IMR-90 (cell line): ENCODE measurements around the gene CRYBB1. TPM values are rescaled to one million over a fixed set of nuclear protein-coding genes. Genes with fewer than 3 reads are reported as not detected.

Source experiments
- ATAC-seq: fragments of 200-7000 bp; cut with Tn5 transposase; 2 replicates; pipeline ENCODE4 v1.9.1; 2020; ENCODE audit warnings: low read depth, mild to moderate bottlenecking, moderate library complexity
- BruUV-seq: library from RNA; stranded (reverse); fragments of 400-500 nt; replicated peaks from 2 replicates; lab custom pipeline; 2021; lab: Mats Ljungman, UMichigan
- CTCF ChIA-PET: fragments of 300-600 bp; formaldehyde crosslinking; extraction: SDS; loops from one replicate; lab custom pipeline; 2021; ENCODE audit warnings: antibody characterized with exemption; lab: Yijun Ruan, JAX
- POLR2A ChIA-PET: fragments of 300-600 bp; sonication (Branson Sonifier 250); formaldehyde crosslinking; loops from one replicate; lab custom pipeline; 2022; ENCODE audit warnings: antibody characterized with exemption; ENCODE audit not compliant: unreplicated experiment; lab: Charles Lee
- DNase-seq: peaks from one replicate; pipeline ENCODE4 v3.0.0; 2013
- H2AFZ ChIP-seq: replicated peaks from 2 replicates; pipeline ENCODE3; 2013; ENCODE audit warnings: low read length, mild to moderate bottlenecking; ENCODE audit not compliant: poor library complexity
- H2AK5ac ChIP-seq: 2 replicates; pipeline ENCODE4 v1.6.1; 2013; ENCODE audit warnings: low read depth, low read length, inconsistent platforms
- H2AK9ac ChIP-seq: replicated peaks from 2 replicates; pipeline ENCODE3; 2013; ENCODE audit warnings: mild to moderate bottlenecking, low read depth, low read length, moderate library complexity; ENCODE audit not compliant: poor library complexity
- H2BK120ac ChIP-seq: 2 replicates; pipeline ENCODE4 v1.6.1; 2013; ENCODE audit warnings: low read depth, low read length, inconsistent platforms
- H2BK15ac ChIP-seq: 3 replicates; pipeline ENCODE4 v1.6.1; 2013; ENCODE audit warnings: low read depth, low read length, inconsistent platforms
- H2BK20ac ChIP-seq: 2 replicates; pipeline ENCODE4 v1.6.1; 2013; ENCODE audit warnings: low read depth, mild to moderate bottlenecking, inconsistent platforms, low read length, moderate library complexity
- H2BK5ac ChIP-seq: 2 replicates; pipeline ENCODE4 v1.6.1; 2013; ENCODE audit warnings: mild to moderate bottlenecking, low read depth, low read length, inconsistent platforms; ENCODE audit not compliant: poor library complexity, severe bottlenecking
- H3K14ac ChIP-seq: replicated peaks from 2 replicates; pipeline ENCODE4 v1.6.1; 2013; ENCODE audit warnings: low read depth, low read length, inconsistent platforms
- H3K18ac ChIP-seq: 2 replicates; pipeline ENCODE4 v1.6.1; 2013; ENCODE audit warnings: low read depth, low read length, control low read depth
- H3K23ac ChIP-seq: 2 replicates; pipeline ENCODE4 v1.6.1; 2013; ENCODE audit warnings: low read depth, low read length, inconsistent platforms
- H3K27ac ChIP-seq: 2 replicates; pipeline ENCODE4 v1.5.1; 2013; ENCODE audit warnings: mild to moderate bottlenecking, control low read depth, low read length; ENCODE audit not compliant: insufficient read depth
- H3K27me3 ChIP-seq: 2 replicates; pipeline ENCODE4 v1.6.1; 2013; ENCODE audit warnings: low read length; ENCODE audit not compliant: control insufficient read depth, insufficient read depth
- H3K36me3 ChIP-seq: 2 replicates; pipeline ENCODE4 v1.6.1; 2013; ENCODE audit warnings: low read length, mixed read lengths; ENCODE audit not compliant: control insufficient read depth, insufficient read depth
- H3K4ac ChIP-seq: 2 replicates; pipeline ENCODE4 v1.6.1; 2013; ENCODE audit warnings: low read depth, low read length, inconsistent platforms
- H3K4me1 ChIP-seq: 2 replicates; pipeline ENCODE4 v1.6.1; 2013; ENCODE audit warnings: low read length, mixed read lengths; ENCODE audit not compliant: control insufficient read depth, insufficient read depth
- H3K4me2 ChIP-seq: 2 replicates; pipeline ENCODE4 v1.6.1; 2013; ENCODE audit warnings: low read depth, mild to moderate bottlenecking, control low read depth, low read length, moderate library complexity
- H3K4me3 ChIP-seq: 2 replicates; pipeline ENCODE4 v1.5.1; 2013; ENCODE audit warnings: low read depth, mild to moderate bottlenecking, control low read depth, low read length, moderate library complexity; ENCODE audit not compliant: insufficient read depth
- H3K56ac ChIP-seq: 2 replicates; pipeline ENCODE4 v1.6.1; 2013; ENCODE audit warnings: low read length, inconsistent platforms; ENCODE audit not compliant: insufficient read depth; ENCODE audit errors: extremely low read depth
- H3K79me1 ChIP-seq, 2 experiments: 2 replicates each; pipeline ENCODE4 v1.6.1; 2013; ENCODE audit warnings: low read length in 2 of 2, inconsistent platforms in 1 of 2, low read depth in 1 of 2
- H3K9ac ChIP-seq: 2 replicates; pipeline ENCODE4 v1.6.1; 2013; ENCODE audit warnings: low read depth, low read length, control low read depth
- H3K9me1 ChIP-seq: 2 replicates; pipeline ENCODE4 v1.6.1; 2013; ENCODE audit warnings: low read length, inconsistent platforms; ENCODE audit not compliant: insufficient read depth
- H3K9me3 ChIP-seq: 2 replicates; pipeline ENCODE4 v1.6.1; 2013; ENCODE audit warnings: low read length; ENCODE audit not compliant: control insufficient read depth, insufficient read depth
- H4K20me1 ChIP-seq: 2 replicates; pipeline ENCODE4 v1.6.1; 2013; ENCODE audit warnings: low read length, inconsistent platforms; ENCODE audit not compliant: insufficient read depth
- H4K5ac ChIP-seq: 2 replicates; pipeline ENCODE4 v1.6.1; 2013; ENCODE audit warnings: mild to moderate bottlenecking, low read depth, low read length, control low read depth
- H4K8ac ChIP-seq, 2 experiments: 2 replicates each; pipeline ENCODE4 v1.6.1; 2013; ENCODE audit warnings: low read depth in 2 of 2, low read length in 2 of 2, control low read depth in 1 of 2, inconsistent platforms in 1 of 2
- H4K91ac ChIP-seq: 2 replicates; pipeline ENCODE4 v1.6.1; 2013; ENCODE audit warnings: low read depth, low read length, inconsistent platforms; ENCODE audit not compliant: insufficient read depth
- BHLHE40 ChIP-seq: fragments of 150-350 bp; IDR thresholded peaks from 2 replicates; pipeline ENCODE4 v1.6.1; 2016; ENCODE audit warnings: mild to moderate bottlenecking, low read depth, low read length
- CEBPB ChIP-seq: IDR thresholded peaks from 2 replicates; pipeline ENCODE4 v1.6.1; 2012; ENCODE audit warnings: low read depth, low read length, improper control_type of control experiment
- CHD1 ChIP-seq: IDR thresholded peaks from 2 replicates; pipeline ENCODE4 v1.6.1; 2012; ENCODE audit warnings: low read depth, low read length, improper control_type of control experiment
- CTCF ChIP-seq: conservative IDR thresholded peaks from 2 replicates; pipeline ENCODE4 v1.5.1; 2012; ENCODE audit warnings: mild to moderate bottlenecking, low read depth, low read length, improper control_type of control experiment
- ELK1 ChIP-seq: fragments of 150-350 bp; IDR thresholded peaks from 2 replicates; pipeline ENCODE4 v1.6.1; 2016; ENCODE audit warnings: low read depth, mild to moderate bottlenecking, low read length, moderate library complexity, borderline replicate concordance
- FOS ChIP-seq: fragments of 150-350 bp; IDR thresholded peaks from 2 replicates; pipeline ENCODE4 v1.6.1; 2016; ENCODE audit warnings: low read depth, low read length
- MAFK ChIP-seq: IDR thresholded peaks from 2 replicates; pipeline ENCODE4 v1.6.1; 2012; ENCODE audit warnings: low read depth, low read length, improper control_type of control experiment
- MAZ ChIP-seq: IDR thresholded peaks from 2 replicates; pipeline ENCODE4 v1.6.1; 2012; ENCODE audit warnings: low read depth, mild to moderate bottlenecking, low read length, improper control_type of control experiment, moderate library complexity, borderline replicate concordance
- MXI1 ChIP-seq: IDR thresholded peaks from 2 replicates; pipeline ENCODE4 v1.6.1; 2012; ENCODE audit warnings: low read depth, mild to moderate bottlenecking, low read length, moderate library complexity, borderline replicate concordance
- NFE2L2 ChIP-seq: fragments of 150-350 bp; IDR thresholded peaks from 2 replicates; pipeline ENCODE4 v1.6.1; 2016; ENCODE audit warnings: low read depth, mild to moderate bottlenecking, low read length
- POLR2A ChIP-seq: IDR thresholded peaks from 2 replicates; pipeline ENCODE4 v1.6.1; 2012; ENCODE audit warnings: mild to moderate bottlenecking, low read depth, low read length
- RAD21 ChIP-seq: IDR thresholded peaks from 2 replicates; pipeline ENCODE4 v1.6.1; 2012; ENCODE audit warnings: low read length, improper control_type of control experiment
- RCOR1 ChIP-seq: IDR thresholded peaks from 2 replicates; pipeline ENCODE4 v1.6.1; 2012; ENCODE audit warnings: mild to moderate bottlenecking, low read length, improper control_type of control experiment; ENCODE audit not compliant: insufficient replicate concordance
- RFX5 ChIP-seq: IDR thresholded peaks from 2 replicates; pipeline ENCODE4 v1.8.0; 2012; ENCODE audit warnings: low read depth, mild to moderate bottlenecking, low read length, moderate library complexity
- SMC3 ChIP-seq: fragments of 150-350 bp; IDR thresholded peaks from 2 replicates; pipeline ENCODE4 v1.6.1; 2016; ENCODE audit warnings: low read depth, mild to moderate bottlenecking, antibody characterized with exemption, low read length, moderate library complexity
- USF2 ChIP-seq: fragments of 150-350 bp; IDR thresholded peaks from 2 replicates; pipeline ENCODE4 v1.6.1; 2017; ENCODE audit warnings: mild to moderate bottlenecking, antibody characterized with exemption, low read length, low read depth
- WGBS, 2 experiments: methylation state at CpG; one replicate each; pipeline versions ENCODE4 v1.1.5 to v1.1.7; 2013; ENCODE audit warnings: missing lambda C conversion rate in 2 of 2; ENCODE audit not compliant: insufficient read length in 1 of 2; ENCODE audit errors: extremely low coverage in 2 of 2; 5-methylcytosine and 5-hydroxymethylcytosine counted together
- dilution Hi-C: fragments of 300-500 bp; cut with HindIII; formaldehyde crosslinking; loops from one replicate; pipeline ENCODE4 v1.14.3; 2018; ENCODE audit warnings: low sequenced_read_pairs; ENCODE audit not compliant: unreplicated experiment
- in situ Hi-C: fragments of 300-500 bp; cut with MboI; formaldehyde crosslinking; loops from 3 replicates; pipeline ENCODE4 v1.14.3; 2019; ENCODE audit warnings: low sequenced_read_pairs, inconsistent platforms, mixed read lengths
- intact Hi-C: fragments of 100-400 bp; cut with micrococcal nuclease; formaldehyde crosslinking; loops from 2 replicates; pipeline ENCODE4 v1.10.0; 2022
- polyA plus RNA-seq, 3 experiments: library from polyadenylated mRNA; depleted of rRNA; stranded (reverse); fragments of >200 nt; gene quantifications; 2 replicates each; pipeline ENCODE4 v1.2.3, GENCODE V29; 2012; ENCODE audit warnings: low replicate concordance in 1 of 3
- total RNA-seq: library from RNA; depleted of rRNA; stranded (reverse); fragments of >200 nt; gene quantifications from 2 replicates; pipeline ENCODE4 v1.2.3, GENCODE V29; 2012

The CRYBB1 gene
- total and polyA plus RNA-seq, 2 of the 4 experiments (the other 2 are of a cell fraction): not detected

GRCh38 chr22:26614322-26614721 lies 3.5 kb downstream of the CRYBB1 start:
- H2AFZ ChIP-seq: no peak overlapping the region
- H3K79me1 ChIP-seq: peaks cover 0 to 5% of the 10 kb centered on the region in 2 experiments; a peak in 1 of 4 replicates
- H4K8ac ChIP-seq: no peak overlapping the region
- H3K36me3 ChIP-seq: no peaks in the 10 kb centered on the region
- TF ChIP-seq FOS (no peak), RAD21 (no peak), MAFK (no peak), CHD1 (no peak), ELK1 (no peak), NFE2L2 (no peak), BHLHE40 (no peak), CEBPB (no peak), MXI1 (no peak), USF2 (no peak), RCOR1 (no peak), POLR2A (no peak), SMC3 (no peak), MAZ (no peak), CTCF (no peak), RFX5 (no peak)
- H3K23ac ChIP-seq: no peak overlapping the region
- POLR2A ChIA-PET: no interaction called here
- CTCF ChIA-PET: no interaction called here
- H2BK120ac ChIP-seq: no peak overlapping the region
- dilution Hi-C loops: no loop called here
- 23% methylated on average over 6 of the region's 14 CpGs; no CpG with 5 or more reads in 1 of the 2 experiments for WGBS, 2 experiments
- H3K4me1 ChIP-seq: peaks cover 8% of the 10 kb centered on the region
- no peak overlapping the region for H4K5ac ChIP-seq
- H3K4ac ChIP-seq: 0 out of 2 replicates have a peak overlapping the region, but pooled peaks have one; percentile 8
- ATAC-seq (no peak), DNase-seq (no peak)
- no peak overlapping the region for H3K4me2 ChIP-seq
- no peaks in the 10 kb centered on the region for H3K9me3 ChIP-seq
- no peak overlapping the region for H2BK5ac ChIP-seq
- no peak overlapping the region for H4K91ac ChIP-seq
- H2BK20ac ChIP-seq: no peak overlapping the region
- H3K27ac ChIP-seq: no peak overlapping the region
- H3K4me3 ChIP-seq: no peak overlapping the region
- in situ Hi-C loops: no loop called here
- no peak overlapping the region for H3K14ac ChIP-seq
- H2AK9ac ChIP-seq: no peak overlapping the region
- no peak overlapping the region for H3K18ac ChIP-seq
- peaks cover 14% of the 10 kb centered on the region for H3K9me1 ChIP-seq
- no peak overlapping the region for H2BK15ac ChIP-seq
- no peaks in the 10 kb centered on the region for H4K20me1 ChIP-seq
- H3K56ac ChIP-seq: no peak overlapping the region
- no peak overlapping the region for H3K9ac ChIP-seq
- H2AK5ac ChIP-seq: no peak overlapping the region
- BruUV-seq: no TSS peak
- intact Hi-C loops: no loop called here
- H3K27me3 ChIP-seq: peaks cover 8% of the 10 kb centered on the region
